Stomach (tissue), 4 donors: ENCODE data around the gene KDM4B.

Source experiments
- CTCF ChIP-seq, 7 experiments: fragments of 450-650 bp in 4 of 7; fragments of 200-600 bp in 3 of 7; sonication (generic) in 3 of 7; IDR thresholded peaks; one replicate each; pipeline ENCODE4 v1.5.1; 2016 to 2019; ENCODE audit warnings: antibody characterized with exemption in 7 of 7, control low read depth in 2 of 7, mild to moderate bottlenecking in 1 of 7
- EP300 ChIP-seq: sonication (generic); formaldehyde crosslinking; IDR thresholded peaks from one replicate; pipeline ENCODE4 v1.6.1; 2017; ENCODE audit warnings: antibody characterized with exemption

GRCh38 chr19:5200844-5201243 lies 231.9 kb downstream of the KDM4B start:
- TF ChIP-seq EP300 = no peak
- no peak for TF ChIP-seq CTCF (IDR thresholded peaks at IDR 0.05)
